Measurements from ENCODE around the gene HSPB9.
"Not testable (repeated sequence)": the region's sequence is repeated elsewhere in the genome, so short reads cannot be mapped to it uniquely, and the experiment has no call there.

Gene HSPB9

GRCh38 chr17:42120161-42120769 lies 2.3 kb upstream of the HSPB9 start:
- no peak for DNase-seq

GRCh38 chr17:42120770-42121769 lies 1.5 kb upstream of the HSPB9 start, which contains the start of gene KAT2A:
TSS of gene KAT2A (minus strand) at chr17:42121367. CDS start at chr17:42121304, 63 bp downstream.
- DNase-seq, result peak; percentile 81 to 85

GRCh38 chr17:42124256-42124655 lies 1.7 kb downstream of the HSPB9 start:
- DNase-seq, result no peak

- no peak for DNase-seq
Measured at GRCh38 chr17:42125565-42125964, 3.0 kb downstream of the HSPB9 start.

GRCh38 chr17:42126836-42127235 lies 4.2 kb downstream of the HSPB9 start:
- DNase-seq, result no peak

GRCh38 chr17:42127414-42127813 lies 4.8 kb downstream of the HSPB9 start:
- DNase-seq, result no peak

GRCh38 chr17:42129109-42129837 lies 6.7 kb downstream of the HSPB9 start:
- DNase-seq, result peak; percentile 63 to 79

- no peak for DNase-seq
Measured at GRCh38 chr17:42130310-42130936, 7.8 kb downstream of the HSPB9 start.

- no peak for DNase-seq
Measured at GRCh38 chr17:42131232-42131631, 8.6 kb downstream of the HSPB9 start.

GRCh38 chr17:42131981-42132432 lies 9.4 kb downstream of the HSPB9 start:
- DNase-seq, result peak; percentile 39 to 41

GRCh38 chr17:42132941-42133340 lies 10.3 kb downstream of the HSPB9 start:
- peak; percentile 75 to 82 for DNase-seq

GRCh38 chr17:42133461-42134041 lies 10.9 kb downstream of the HSPB9 start:
- no peak for DNase-seq

GRCh38 chr17:42135151-42135550 lies 12.5 kb downstream of the HSPB9 start:
- DNase-seq, result no peak

- DNase-seq, result peak; percentile 90 to 93
Measured at GRCh38 chr17:42135664-42136653, 13.4 kb downstream of the HSPB9 start.

- no peak for DNase-seq
Measured at GRCh38 chr17:42136654-42137051, 14.0 kb downstream of the HSPB9 start.

GRCh38 chr17:42138749-42139492 lies 16.3 kb downstream of the HSPB9 start:
- no peak for DNase-seq

- not testable (repeated sequence) for DNase-seq
Measured at GRCh38 chr17:42140690-42141089, 18.1 kb downstream of the HSPB9 start.

- DNase-seq, result peak; percentile 14 to 39
Measured at GRCh38 chr17:42141382-42141781, 18.8 kb downstream of the HSPB9 start.

GRCh38 chr17:42142371-42142896 lies 19.8 kb downstream of the HSPB9 start:
- DNase-seq, result peak in 1 of 2 donors; percentile 37

- DNase-seq, result not testable (repeated sequence)
Measured at GRCh38 chr17:42143138-42143537, 20.5 kb downstream of the HSPB9 start.

Data from inflammatory macrophage (primary cell).